Neural cell (in vitro differentiated cells): ENCODE measurements around the gene NAP1L1. TPM values are rescaled to one million over a fixed set of nuclear protein-coding genes. Genes with fewer than 3 reads are reported as not detected.

ENCODE experiments used
- H2AFZ ChIP-seq: fragments of 200-600, 300-800 bp; sonication (generic), shearing (Covaris generic); 2 replicates; pipeline ENCODE4 v1.6.0; 2014; ENCODE audit warnings: low read depth, mild to moderate bottlenecking, antibody characterized with exemption, low read length, moderate library complexity
- H3F3A ChIP-seq: fragments of 200-600 bp; shearing (Covaris generic); 2 replicates; pipeline ENCODE4 v1.6.1; 2016; ENCODE audit warnings: mild to moderate bottlenecking, moderate library complexity, mixed read lengths, antibody characterized with exemption, low read length; ENCODE audit not compliant: insufficient read depth, poor library complexity, severe bottlenecking
- H3K27ac ChIP-seq: fragments of 200-600, 300-800 bp; sonication (generic), shearing (Covaris generic); 2 replicates; pipeline ENCODE4 v1.5.1; 2014; ENCODE audit warnings: mild to moderate bottlenecking, low read length, moderate library complexity
- H3K27me3 ChIP-seq: fragments of 300-800, 200-600 bp; sonication (generic), shearing (Covaris generic); 2 replicates; pipeline ENCODE4 v1.6.0; 2014; ENCODE audit warnings: mild to moderate bottlenecking, low read depth, low read length, moderate library complexity; ENCODE audit not compliant: insufficient read depth
- H3K36me3 ChIP-seq: fragments of 300-800, 200-600 bp; sonication (generic), shearing (Covaris generic); 2 replicates; pipeline ENCODE4 v1.5.1; 2014; ENCODE audit warnings: mild to moderate bottlenecking, antibody characterized with exemption, low read length, moderate library complexity; ENCODE audit not compliant: insufficient read depth
- H3K4me2 ChIP-seq: fragments of 300-800, 200-600 bp; sonication (generic), shearing (Covaris generic); 2 replicates; pipeline ENCODE4 v1.6.0; 2014; ENCODE audit warnings: mild to moderate bottlenecking, low read length
- H3K4me3 ChIP-seq: fragments of 300-800, 200-600 bp; sonication (generic), shearing (Covaris generic); 2 replicates; pipeline ENCODE4 v1.5.1; 2014; ENCODE audit warnings: mild to moderate bottlenecking, low read length, moderate library complexity
- H3K79me2 ChIP-seq: fragments of 200-600 bp; shearing (Covaris generic); replicated peaks from 2 replicates; pipeline ENCODE4 v1.6.0; 2014; ENCODE audit warnings: mild to moderate bottlenecking, low read length, moderate library complexity; ENCODE audit not compliant: insufficient read depth
- H3K9ac ChIP-seq: fragments of 300-800, 200-600 bp; sonication (generic), shearing (Covaris generic); 2 replicates; pipeline ENCODE4 v1.6.1; 2016; ENCODE audit warnings: mild to moderate bottlenecking, low read length, mixed read lengths
- H3K9me2 ChIP-seq: fragments of 200-600 bp; shearing (Covaris generic); 2 replicates; pipeline ENCODE4 v1.6.1; 2016; ENCODE audit warnings: mild to moderate bottlenecking, low read length, mixed read lengths; ENCODE audit not compliant: insufficient read depth
- H3K9me3 ChIP-seq: fragments of 200-600, 300-800 bp; sonication (generic), shearing (Covaris generic); 2 replicates; pipeline ENCODE4 v1.6.1; 2016; ENCODE audit warnings: mild to moderate bottlenecking, mixed run types, low read length, moderate library complexity, mixed read lengths
- H4K20me1 ChIP-seq: fragments of 200-600 bp; shearing (Covaris generic); 2 replicates; pipeline ENCODE4 v1.6.1; 2016; ENCODE audit warnings: mild to moderate bottlenecking, mixed run types; ENCODE audit not compliant: insufficient read depth
- CTCF ChIP-seq: fragments of 450-650 bp; IDR thresholded peaks from 2 replicates; pipeline ENCODE4 v1.5.1; 2014; ENCODE audit warnings: antibody characterized with exemption, mild to moderate bottlenecking, moderate library complexity; ENCODE audit not compliant: poor library complexity, severe bottlenecking
- EP300 ChIP-seq: fragments of 450-650 bp; conservative IDR thresholded peaks from 2 replicates; pipeline ENCODE4 v1.6.1; 2014; ENCODE audit warnings: antibody characterized with exemption, mild to moderate bottlenecking, moderate library complexity; ENCODE audit not compliant: poor library complexity, severe bottlenecking
- EZH2 ChIP-seq: fragments of 200-600, 300-800 bp; shearing (Covaris generic), sonication (generic); IDR thresholded peaks from 2 replicates; pipeline ENCODE4 v1.6.1; 2014; ENCODE audit warnings: antibody characterized with exemption, low read length, borderline replicate concordance, mild to moderate bottlenecking; ENCODE audit not compliant: insufficient read depth, poor library complexity, severe bottlenecking
- MXI1 ChIP-seq: fragments of 450-650 bp; conservative IDR thresholded peaks from 2 replicates; pipeline ENCODE4 v1.6.1; 2014; ENCODE audit warnings: antibody characterized with exemption, mild to moderate bottlenecking; ENCODE audit not compliant: poor library complexity, severe bottlenecking
- POLR2AphosphoS5 ChIP-seq: IDR thresholded peaks from 2 replicates; pipeline ENCODE4 v1.6.1; 2012
- RAD21 ChIP-seq: fragments of 450-650 bp; conservative IDR thresholded peaks from 2 replicates; pipeline ENCODE4 v1.6.1; 2014; ENCODE audit warnings: antibody characterized with exemption, mild to moderate bottlenecking, moderate library complexity
- SMC3 ChIP-seq: fragments of 450-650 bp; conservative IDR thresholded peaks from 2 replicates; pipeline ENCODE4 v1.6.1; 2014; ENCODE audit warnings: antibody characterized with exemption, mild to moderate bottlenecking, moderate library complexity; ENCODE audit not compliant: poor library complexity
- TAF1 ChIP-seq: IDR thresholded peaks from 2 replicates; pipeline ENCODE4 v1.6.1; 2012; ENCODE audit warnings: low read depth
- polyA plus RNA-seq: library from polyadenylated mRNA; depleted of rRNA; stranded (reverse); fragments of >200 nt; gene quantifications from 2 replicates; pipeline ENCODE4 v1.2.3, GENCODE V29; 2014
- TF ChIP-seq, protein P1 (sequence below): IDR thresholded peaks from 2 replicates; pipeline ENCODE4 v1.6.1; 2012; ENCODE audit warnings: borderline replicate concordance

NAP1L1 gene
- polyA plus RNA-seq, 1 donor from 2014 or later, result 359 TPM

- no peaks in the 10 kb centered on the region for H3K9me2 ChIP-seq
- peaks cover 9% of the 10 kb centered on the region for H3F3A ChIP-seq
- peak overlapping the region; percentile 89 for H3K4me3 ChIP-seq
- H3K9me3 ChIP-seq, result no peaks in the 10 kb centered on the region
- TF ChIP-seq POLR2AphosphoS5 (no peak), MXI1 (no peak)
- no peak overlapping the region for H3K9ac ChIP-seq
- H3K4me2 ChIP-seq, result peak overlapping the region; percentile 6
- no peaks in the 10 kb centered on the region for H4K20me1 ChIP-seq
- H3K36me3 ChIP-seq, result no peaks in the 10 kb centered on the region
- peaks cover 68% of the 10 kb centered on the region for H3K79me2 ChIP-seq
- no peak overlapping the region for H2AFZ ChIP-seq
- H3K27ac ChIP-seq, result no peak overlapping the region
- H3K27me3 ChIP-seq, result no peaks in the 10 kb centered on the region
These were observed 2.6 kb downstream of the NAP1L1 start for GRCh38 chr12:76081909-76082308.

- H3K9ac ChIP-seq, result no peak overlapping the region
- no peaks in the 10 kb centered on the region for H4K20me1 ChIP-seq
- H3F3A ChIP-seq, result peaks cover 9% of the 10 kb centered on the region
- H3K4me3 ChIP-seq, result peak overlapping the region; percentile 89
- H3K4me2 ChIP-seq, result peak overlapping the region; percentile 16
- no peak overlapping the region for H3K27ac ChIP-seq
- H3K9me2 ChIP-seq, result no peaks in the 10 kb centered on the region
- H3K9me3 ChIP-seq, result no peaks in the 10 kb centered on the region
- H3K36me3 ChIP-seq, result no peaks in the 10 kb centered on the region
- TF ChIP-seq EZH2, result no peak
- TF ChIP-seq CTCF, result peak; percentile 15
- H2AFZ ChIP-seq, result no peak overlapping the region
- H3K79me2 ChIP-seq, result peaks cover 79% of the 10 kb centered on the region
- no peaks in the 10 kb centered on the region for H3K27me3 ChIP-seq
These were observed 3.6 kb downstream of the NAP1L1 start for GRCh38 chr12:76080729-76081415.

DNA sequence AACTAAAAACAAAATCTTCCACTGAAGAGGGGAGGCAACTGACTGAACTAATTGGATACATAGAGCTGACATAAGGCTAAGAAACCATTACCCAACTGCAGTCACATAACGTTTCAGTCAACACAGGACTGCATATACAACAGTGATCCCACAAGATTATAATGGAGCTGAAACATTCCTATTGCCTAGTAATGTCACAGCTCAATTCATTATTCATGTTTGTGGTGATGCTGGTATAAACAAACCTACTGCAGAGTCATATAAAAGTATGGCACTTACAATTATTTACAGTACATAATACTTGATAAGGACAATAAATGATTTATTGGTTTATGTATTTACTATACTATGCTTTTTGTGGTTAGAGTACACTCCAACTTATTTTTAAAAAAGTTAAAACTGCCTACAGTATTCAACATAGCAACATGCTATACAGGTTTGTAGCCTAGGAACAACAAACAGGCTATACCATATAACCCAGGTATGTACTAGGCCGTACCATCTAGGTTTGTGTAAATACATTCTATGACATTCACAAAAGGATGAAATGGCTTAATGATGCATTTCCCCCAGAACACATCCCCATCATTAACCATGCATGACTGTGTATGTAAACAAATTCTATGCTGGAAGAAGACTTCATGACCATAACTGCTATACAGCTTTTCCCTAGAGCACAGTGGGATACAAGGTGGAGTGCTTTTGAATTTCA lies 4.3 kb downstream of the NAP1L1 start:
- Histone ChIP-seq H3K36me3 (no peaks in the 10 kb centered on the region), H3K27me3 (no peaks in the 10 kb centered on the region), H4K20me1 (no peaks in the 10 kb centered on the region), H3K9me3 (no peaks in the 10 kb centered on the region), H2AFZ (no peak overlapping the region), H3F3A (peaks cover 5% of the 10 kb centered on the region), H3K79me2 (peaks cover 86% of the 10 kb centered on the region), H3K4me2 (no peak overlapping the region), H3K9me2 (no peaks in the 10 kb centered on the region), H3K4me3 (no peak overlapping the region), H3K27ac (no peak overlapping the region), H3K9ac (no peak overlapping the region)
- TF ChIP-seq TAF1, result no peak
- TF ChIP-seq CTCF, result no peak
- TF ChIP-seq, protein P1, sequence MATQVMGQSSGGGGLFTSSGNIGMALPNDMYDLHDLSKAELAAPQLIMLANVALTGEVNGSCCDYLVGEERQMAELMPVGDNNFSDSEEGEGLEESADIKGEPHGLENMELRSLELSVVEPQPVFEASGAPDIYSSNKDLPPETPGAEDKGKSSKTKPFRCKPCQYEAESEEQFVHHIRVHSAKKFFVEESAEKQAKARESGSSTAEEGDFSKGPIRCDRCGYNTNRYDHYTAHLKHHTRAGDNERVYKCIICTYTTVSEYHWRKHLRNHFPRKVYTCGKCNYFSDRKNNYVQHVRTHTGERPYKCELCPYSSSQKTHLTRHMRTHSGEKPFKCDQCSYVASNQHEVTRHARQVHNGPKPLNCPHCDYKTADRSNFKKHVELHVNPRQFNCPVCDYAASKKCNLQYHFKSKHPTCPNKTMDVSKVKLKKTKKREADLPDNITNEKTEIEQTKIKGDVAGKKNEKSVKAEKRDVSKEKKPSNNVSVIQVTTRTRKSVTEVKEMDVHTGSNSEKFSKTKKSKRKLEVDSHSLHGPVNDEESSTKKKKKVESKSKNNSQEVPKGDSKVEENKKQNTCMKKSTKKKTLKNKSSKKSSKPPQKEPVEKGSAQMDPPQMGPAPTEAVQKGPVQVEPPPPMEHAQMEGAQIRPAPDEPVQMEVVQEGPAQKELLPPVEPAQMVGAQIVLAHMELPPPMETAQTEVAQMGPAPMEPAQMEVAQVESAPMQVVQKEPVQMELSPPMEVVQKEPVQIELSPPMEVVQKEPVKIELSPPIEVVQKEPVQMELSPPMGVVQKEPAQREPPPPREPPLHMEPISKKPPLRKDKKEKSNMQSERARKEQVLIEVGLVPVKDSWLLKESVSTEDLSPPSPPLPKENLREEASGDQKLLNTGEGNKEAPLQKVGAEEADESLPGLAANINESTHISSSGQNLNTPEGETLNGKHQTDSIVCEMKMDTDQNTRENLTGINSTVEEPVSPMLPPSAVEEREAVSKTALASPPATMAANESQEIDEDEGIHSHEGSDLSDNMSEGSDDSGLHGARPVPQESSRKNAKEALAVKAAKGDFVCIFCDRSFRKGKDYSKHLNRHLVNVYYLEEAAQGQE, result no peak
- no peak for TF ChIP-seq POLR2AphosphoS5
- no peak for TF ChIP-seq EZH2
- no peak for TF ChIP-seq EP300
- TF ChIP-seq RAD21, result no peak
- TF ChIP-seq SMC3, result no peak
- no peak for TF ChIP-seq MXI1
